CD4-positive, alpha-beta T cell treated with Interleukin-10 for 1 hour (primary cell): ENCODE measurements around the gene KBTBD12.

ENCODE experiments used
- DNase-seq: peaks from one replicate; pipeline ENCODE4 v3.0.0-alpha.2; 2020

KBTBD12 gene

DNA sequence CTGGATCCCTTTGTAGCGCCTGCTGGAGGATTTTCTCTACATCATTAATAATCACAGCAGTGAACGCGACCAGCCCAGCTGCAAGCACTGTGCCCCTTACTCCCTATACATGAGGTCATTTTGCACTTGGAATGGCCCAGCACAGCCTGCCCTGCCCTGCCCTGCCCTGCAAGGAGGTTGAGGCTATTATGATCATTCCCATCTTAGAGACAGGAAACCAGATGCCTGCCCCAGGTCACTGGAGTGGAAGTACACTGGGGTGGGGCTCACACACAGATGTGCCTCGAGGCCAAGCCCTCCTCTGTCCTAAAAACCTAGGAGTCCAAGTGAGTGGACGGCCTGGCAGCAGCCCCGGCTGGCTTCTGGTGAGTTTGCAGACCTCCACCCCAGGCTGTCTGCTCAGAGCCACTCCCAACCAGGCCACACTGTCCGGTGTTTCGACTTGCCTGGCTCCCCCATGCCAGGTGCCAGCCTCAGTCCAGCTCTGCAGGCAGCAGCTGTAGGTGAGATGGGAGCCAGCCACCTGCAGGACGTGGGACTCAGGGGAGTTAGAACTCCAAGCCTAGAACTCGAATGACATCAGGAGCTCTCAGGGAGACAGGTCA lies 106.8 kb downstream of the KBTBD12 start:
- no peak for DNase-seq

DNA sequence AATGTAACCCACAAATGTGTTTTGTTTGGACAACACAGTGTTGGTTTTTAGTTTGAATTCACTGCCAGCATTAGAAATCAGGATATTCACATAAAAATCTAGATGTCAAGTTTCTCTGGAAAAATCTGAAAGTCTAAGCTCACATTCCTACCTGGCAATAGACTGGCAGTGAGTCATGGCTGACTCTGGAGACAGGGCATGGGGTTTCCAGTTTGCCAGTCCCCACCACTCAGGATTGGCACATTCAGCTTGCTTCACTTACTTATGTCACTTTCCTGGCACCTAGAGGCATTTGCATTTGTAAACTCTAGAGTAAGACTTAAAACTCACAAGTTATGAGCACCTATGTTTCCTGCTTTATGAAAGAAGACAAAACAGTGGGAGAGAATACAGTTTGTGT lies 118.1 kb downstream of the KBTBD12 start:
- no peak for DNase-seq

DNA sequence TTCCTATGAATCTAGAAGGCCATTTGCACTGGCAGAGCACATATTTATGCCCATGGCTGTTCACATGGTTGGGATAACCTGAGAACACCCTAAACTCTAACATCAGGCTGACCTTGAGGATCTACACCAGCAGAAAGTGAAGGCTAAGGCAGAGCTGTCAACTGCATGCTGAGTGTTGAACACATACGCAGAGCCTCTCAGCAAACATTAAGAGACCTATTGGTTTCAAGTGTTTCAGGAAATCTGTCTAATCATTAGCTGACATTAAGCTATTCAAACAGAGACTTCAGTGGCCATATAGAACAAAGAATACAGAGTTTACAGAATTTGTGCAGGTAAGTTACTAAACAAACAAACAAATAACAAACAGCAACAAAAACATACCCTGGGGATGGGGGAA lies 121.1 kb downstream of the KBTBD12 start:
- DNase-seq = no peak
